ENCODE results near the gene BRWD1. TPM values are rescaled to one million over a fixed set of nuclear protein-coding genes. Genes with fewer than 3 reads are reported as not detected.

Gene BRWD1
- total RNA-seq, 4 donors from 2014 or later = 60.3 to 74.4 (median 68.7) TPM

GRCh38 chr21:39311164-39311563, 2.3 kb downstream of the BRWD1 start:
- TF ChIP-seq CTCF (IDR thresholded peaks at IDR 0.05; ENCODE audit: low read depth) = no peak

- no peak for TF ChIP-seq CTCF (IDR thresholded peaks at IDR 0.05; ENCODE audit: low read depth)
These were observed 6.0 kb downstream of the BRWD1 start for GRCh38 chr21:39307466-39307865.

- TF ChIP-seq CTCF (IDR thresholded peaks at IDR 0.05; ENCODE audit: low read depth) = no peak
These were observed 12.8 kb downstream of the BRWD1 start for GRCh38 chr21:39300587-39300986.

- TF ChIP-seq CTCF (IDR thresholded peaks at IDR 0.05; ENCODE audit: low read depth) = no peak
These were observed 16.5 kb downstream of the BRWD1 start for GRCh38 chr21:39296891-39297290.

- no peak for TF ChIP-seq CTCF (IDR thresholded peaks at IDR 0.05; ENCODE audit: low read depth)
These were observed 24.4 kb downstream of the BRWD1 start for GRCh38 chr21:39288987-39289386.

- no peak for TF ChIP-seq CTCF (IDR thresholded peaks at IDR 0.05; ENCODE audit: low read depth)
These were observed 30.5 kb downstream of the BRWD1 start for GRCh38 chr21:39282911-39283310.

- TF ChIP-seq CTCF (IDR thresholded peaks at IDR 0.05; ENCODE audit: low read depth) = no peak
These were observed 31.6 kb downstream of the BRWD1 start for GRCh38 chr21:39281853-39282252.

Measured in subcutaneous adipose tissue (tissue), 4 donors.